ENCODE results near the gene BRCA1.
"Not testable (repeated sequence)": the region's sequence is repeated elsewhere in the genome, so short reads cannot be mapped to it uniquely, and the experiment has no call there.

BRCA1 gene

DNA sequence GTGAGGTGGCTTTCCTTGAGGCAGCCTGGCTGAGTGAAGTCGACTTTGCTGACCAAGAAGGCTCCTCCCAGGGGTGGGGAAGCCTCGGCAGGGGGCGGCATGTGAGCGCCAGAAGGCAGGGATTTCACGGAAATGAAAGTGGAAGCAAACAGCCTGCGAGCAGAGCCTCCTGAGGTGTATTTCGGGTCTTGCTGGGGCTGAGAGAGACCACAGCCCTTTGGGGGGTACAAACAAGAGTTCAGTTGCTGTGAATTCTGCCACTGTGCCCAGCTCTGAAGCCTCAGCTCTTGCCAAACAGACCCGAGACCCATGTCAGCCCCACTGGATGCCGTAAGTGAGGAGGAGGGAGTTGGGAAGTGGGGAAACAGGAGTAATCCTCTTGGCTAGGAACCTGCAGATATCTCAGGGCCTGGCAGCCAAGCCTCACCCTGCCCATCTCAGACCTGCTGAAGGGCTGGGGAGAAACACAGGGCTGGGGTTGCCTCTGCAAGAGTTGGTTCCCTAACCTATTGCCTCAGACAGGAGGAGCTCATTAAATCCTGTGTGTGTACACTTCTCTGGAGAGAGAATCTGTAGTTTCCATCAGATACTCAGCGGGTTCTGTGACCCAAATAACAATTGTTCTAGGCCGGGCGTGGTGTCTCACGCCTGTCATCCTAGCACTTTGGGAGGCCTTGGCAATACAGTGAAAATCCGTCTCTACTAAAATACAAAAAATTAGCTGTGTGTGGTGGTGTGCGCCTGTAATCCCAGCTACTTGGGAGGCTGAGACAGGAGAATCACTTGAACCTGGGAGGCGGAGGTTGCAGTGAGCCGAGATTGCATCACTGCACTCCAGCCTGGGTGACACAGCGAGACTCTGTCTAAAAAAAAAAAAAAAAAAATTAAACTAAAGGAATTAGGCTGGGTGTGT, 118.3 kb downstream of the BRCA1 start, which contains the start of gene IFI35:
Gene IFI35 (plus strand): TSS at position 146 of the 913 bp plus-strand sequence. CDS start 164 bp downstream, at position 310.
- DNase-seq (ENCODE audit: low read depth): peak; percentile 74
- TF ChIP-seq, protein P1, sequence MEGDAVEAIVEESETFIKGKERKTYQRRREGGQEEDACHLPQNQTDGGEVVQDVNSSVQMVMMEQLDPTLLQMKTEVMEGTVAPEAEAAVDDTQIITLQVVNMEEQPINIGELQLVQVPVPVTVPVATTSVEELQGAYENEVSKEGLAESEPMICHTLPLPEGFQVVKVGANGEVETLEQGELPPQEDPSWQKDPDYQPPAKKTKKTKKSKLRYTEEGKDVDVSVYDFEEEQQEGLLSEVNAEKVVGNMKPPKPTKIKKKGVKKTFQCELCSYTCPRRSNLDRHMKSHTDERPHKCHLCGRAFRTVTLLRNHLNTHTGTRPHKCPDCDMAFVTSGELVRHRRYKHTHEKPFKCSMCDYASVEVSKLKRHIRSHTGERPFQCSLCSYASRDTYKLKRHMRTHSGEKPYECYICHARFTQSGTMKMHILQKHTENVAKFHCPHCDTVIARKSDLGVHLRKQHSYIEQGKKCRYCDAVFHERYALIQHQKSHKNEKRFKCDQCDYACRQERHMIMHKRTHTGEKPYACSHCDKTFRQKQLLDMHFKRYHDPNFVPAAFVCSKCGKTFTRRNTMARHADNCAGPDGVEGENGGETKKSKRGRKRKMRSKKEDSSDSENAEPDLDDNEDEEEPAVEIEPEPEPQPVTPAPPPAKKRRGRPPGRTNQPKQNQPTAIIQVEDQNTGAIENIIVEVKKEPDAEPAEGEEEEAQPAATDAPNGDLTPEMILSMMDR (IDR thresholded peaks at IDR 0.05; ENCODE audit: insufficient read depth, low read depth, low read length, missing control alignments): peak; percentile 27
- peak within 1 kb of the TSS; percentile 53 for H3K4me3 ChIP-seq (ENCODE audit: low read length)

DNA sequence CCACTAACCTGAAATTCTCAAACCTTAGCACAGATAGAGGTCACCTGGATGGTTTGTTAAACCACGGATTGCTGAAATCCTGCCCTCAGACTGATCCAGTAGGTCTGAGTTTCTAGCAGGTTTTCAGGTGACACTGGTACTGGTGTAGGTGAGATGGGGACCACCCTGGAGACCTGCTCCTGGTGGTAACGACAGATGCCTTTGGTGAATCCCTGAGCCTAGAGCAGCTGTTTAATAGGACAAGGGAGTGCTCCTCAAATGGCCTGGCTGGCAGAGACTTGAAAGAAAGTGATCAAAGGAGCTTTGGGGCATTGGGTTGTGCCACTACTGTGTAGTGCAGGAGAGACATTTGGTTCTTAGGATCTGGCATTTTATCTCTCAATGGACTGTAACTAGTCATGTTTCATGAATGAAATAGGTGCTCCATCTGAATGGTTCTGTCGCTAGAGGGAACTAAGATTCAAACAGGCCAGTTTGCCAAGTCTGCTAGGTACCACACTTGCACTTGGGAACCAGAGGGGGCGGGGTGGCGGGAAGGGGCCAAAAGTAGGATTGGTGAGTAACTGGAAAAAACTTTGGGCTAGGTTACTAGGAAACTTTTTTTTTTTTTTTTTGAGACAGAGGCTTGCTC, 121.5 kb downstream of the BRCA1 start:
- H3K4me3 ChIP-seq (ENCODE audit: low read length): no peak overlapping the region
- TF ChIP-seq, protein P1 (IDR thresholded peaks at IDR 0.05; ENCODE audit: insufficient read depth, low read depth, low read length, missing control alignments): peak; percentile 36
- peak; percentile 73 for DNase-seq (ENCODE audit: low read depth)

DNA sequence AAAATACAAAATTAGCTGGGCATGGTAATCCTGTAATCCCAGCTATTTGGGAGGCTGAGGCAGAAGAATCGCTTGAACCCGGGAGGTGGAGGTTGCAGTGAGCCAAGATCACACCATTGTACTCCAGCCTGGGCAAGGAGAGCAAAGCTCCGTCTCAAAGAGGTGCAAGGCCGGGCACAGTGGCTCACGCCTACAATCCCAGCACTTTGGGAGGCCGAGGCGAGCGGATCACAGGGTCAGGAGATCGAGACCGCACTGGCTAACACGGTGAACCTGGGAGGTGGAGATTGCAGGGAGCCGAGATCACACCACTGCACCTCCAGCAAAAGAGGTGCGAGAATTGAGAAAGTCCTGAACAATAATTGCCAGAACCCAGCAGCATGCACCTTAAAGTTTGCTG, 124.3 kb downstream of the BRCA1 start:
- not testable (repeated sequence) for H3K4me3 ChIP-seq (ENCODE audit: low read length); DNase-seq (ENCODE audit: low read depth)

GRCh38 chr17:42999003-42999525, 126.1 kb downstream of the BRCA1 start:
- DNase-seq (ENCODE audit: low read depth): no peak
- peak overlapping the region; percentile 90 for H3K4me3 ChIP-seq (ENCODE audit: low read length)
- TF ChIP-seq, protein P1 (IDR thresholded peaks at IDR 0.05; ENCODE audit: insufficient read depth, low read depth, low read length, missing control alignments): no peak

- H3K4me3 ChIP-seq (ENCODE audit: low read length): peak within 1 kb of the TSS; percentile 90
- TF ChIP-seq, protein P1 (IDR thresholded peaks at IDR 0.05; ENCODE audit: insufficient read depth, low read depth, low read length, missing control alignments): peak; percentile 83
- peak; percentile 100 for DNase-seq (ENCODE audit: low read depth)
These were observed 126.9 kb downstream of the BRCA1 start, which contains the start of gene RPL27 for GRCh38 chr17:42997984-42998938. Gene RPL27 (plus strand): TSS chr17:42998419. CDS start chr17:42998751, 332 bp downstream.

- peak overlapping the region; percentile 30 for H3K4me3 ChIP-seq (ENCODE audit: low read length)
- TF ChIP-seq, protein P1 (IDR thresholded peaks at IDR 0.05; ENCODE audit: insufficient read depth, low read depth, low read length, missing control alignments): no peak
- no peak for DNase-seq (ENCODE audit: low read depth)
These were observed 127.7 kb downstream of the BRCA1 start for GRCh38 chr17:42997390-42997983.
